OCI-LY1 (cell line): Measurements from ENCODE around the gene SNRNP35.

Source experiments
- H2AFZ ChIP-seq: fragments of 200-600 bp; sonication (generic), shearing (Covaris generic); 2 replicates; pipeline ENCODE4 v1.6.0; 2014; ENCODE audit warnings: antibody characterized with exemption, mild to moderate bottlenecking, low read length
- H3F3A ChIP-seq: fragments of 200-600 bp; sonication (generic), shearing (Covaris generic); 2 replicates; pipeline ENCODE4 v1.6.0; 2014; ENCODE audit warnings: mild to moderate bottlenecking, antibody characterized with exemption, low read length, moderate library complexity; ENCODE audit not compliant: insufficient read depth
- H3K27ac ChIP-seq: fragments of 200-600 bp; sonication (generic); 2 replicates; pipeline ENCODE4 v1.5.1; 2014; ENCODE audit warnings: low read length, mixed run types, mild to moderate bottlenecking, low read depth; ENCODE audit not compliant: poor library complexity, severe bottlenecking
- H3K27me3 ChIP-seq: fragments of 200-600 bp; sonication (generic); 2 replicates; pipeline ENCODE4 v1.6.0; 2014; ENCODE audit warnings: antibody characterized with exemption, mild to moderate bottlenecking, low read length, moderate library complexity; ENCODE audit not compliant: insufficient read depth
- H3K36me3 ChIP-seq: fragments of 200-600 bp; sonication (generic); 2 replicates; pipeline ENCODE4 v1.6.1; 2014; ENCODE audit warnings: mild to moderate bottlenecking, antibody characterized with exemption, low read length, moderate library complexity, mixed read lengths; ENCODE audit not compliant: insufficient read depth
- H3K4me1 ChIP-seq: fragments of 200-600 bp; sonication (generic); 2 replicates; pipeline ENCODE4 v1.5.1; 2014; ENCODE audit warnings: mild to moderate bottlenecking, low read length, moderate library complexity; ENCODE audit not compliant: insufficient read depth, severe bottlenecking
- H3K4me2 ChIP-seq: fragments of 200-600 bp; sonication (generic), shearing (Covaris generic); 2 replicates; pipeline ENCODE4 v1.6.1; 2014; ENCODE audit warnings: low read length
- H3K4me3 ChIP-seq: fragments of 200-600 bp; sonication (generic); 2 replicates; pipeline ENCODE4 v1.5.1; 2014; ENCODE audit warnings: low read length, low read depth, mild to moderate bottlenecking, mixed read lengths; ENCODE audit not compliant: poor library complexity, severe bottlenecking
- H3K79me2 ChIP-seq: fragments of 200-600 bp; shearing (Covaris generic); 2 replicates; pipeline ENCODE4 v1.6.1; 2016; ENCODE audit warnings: mixed run types, low read length, mixed read lengths; ENCODE audit not compliant: insufficient read depth
- H3K9ac ChIP-seq: fragments of 200-600 bp; sonication (generic), shearing (Covaris generic); 2 replicates; pipeline ENCODE4 v1.6.1; 2014; ENCODE audit warnings: mild to moderate bottlenecking, low read length, mixed read lengths
- H3K9me2 ChIP-seq: fragments of 200-600 bp; sonication (generic), shearing (Covaris generic); 2 replicates; pipeline ENCODE4 v1.6.1; 2014; ENCODE audit warnings: low read depth, mild to moderate bottlenecking, low read length, mixed read lengths
- H3K9me3 ChIP-seq: fragments of 200-600 bp; shearing (Covaris generic); 2 replicates; pipeline ENCODE4 v1.6.1; 2014; ENCODE audit warnings: low read length, mixed read lengths
- H4K20me1 ChIP-seq: fragments of 200-600 bp; sonication (generic), shearing (Covaris generic); 2 replicates; pipeline ENCODE4 v1.6.0; 2016; ENCODE audit warnings: mild to moderate bottlenecking, low read length; ENCODE audit not compliant: insufficient read depth
- EZH2 ChIP-seq: fragments of 200-600 bp; sonication (generic), shearing (Covaris generic); IDR thresholded peaks from 2 replicates; pipeline ENCODE4 v1.8.0; 2017; ENCODE audit warnings: borderline replicate concordance, mixed run types, mild to moderate bottlenecking, antibody characterized with exemption, low read length, moderate library complexity, mixed read lengths
- TF ChIP-seq, protein P1 (sequence below): fragments of 200-600 bp; sonication (generic), shearing (Covaris generic); IDR thresholded peaks from 2 replicates; pipeline ENCODE4 v1.5.1; 2017; ENCODE audit warnings: mild to moderate bottlenecking, antibody characterized with exemption, low read length, moderate library complexity, mixed read lengths

SNRNP35 gene

DNA sequence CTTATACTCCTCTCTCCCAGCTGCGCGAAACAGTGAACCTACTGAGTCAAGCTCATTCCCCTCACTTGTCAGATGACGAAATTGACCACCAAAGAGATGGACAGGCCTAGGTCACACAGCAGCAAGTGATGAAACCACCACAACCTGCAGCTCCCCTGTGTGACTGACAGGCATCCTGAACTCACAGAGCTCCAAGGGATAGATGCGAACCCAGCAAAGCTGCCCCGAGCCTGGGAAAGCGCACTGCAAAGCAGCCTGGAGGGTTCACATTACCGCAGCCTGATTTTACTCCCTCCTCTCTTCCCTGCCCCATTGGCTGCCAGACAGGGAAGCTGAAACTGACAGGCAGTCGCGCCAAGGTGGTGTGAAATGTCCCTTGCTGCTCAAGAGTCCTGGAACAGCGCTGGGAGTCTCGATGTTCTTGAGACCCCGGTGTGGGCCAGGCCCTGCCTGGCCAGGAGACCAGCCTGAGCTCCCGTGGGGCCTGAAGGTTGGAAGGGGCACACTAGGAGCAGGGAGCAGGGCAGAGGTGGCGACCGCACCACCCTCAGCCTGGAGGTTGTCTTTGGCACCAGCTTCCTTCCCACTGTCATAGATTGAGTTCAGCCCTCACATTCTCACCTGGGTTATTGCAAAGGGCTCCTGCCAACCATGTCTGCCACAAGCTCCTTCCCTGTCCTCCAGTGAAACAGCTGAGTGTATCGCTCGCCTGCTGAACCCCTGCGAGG, 36.3 kb downstream of the SNRNP35 start:
- Histone ChIP-seq H3K9ac (no peak overlapping the region), H3K36me3 (no peaks in the 10 kb centered on the region), H3F3A (no peaks in the 10 kb centered on the region), H3K27ac (no peak overlapping the region), H4K20me1 (no peaks in the 10 kb centered on the region), H3K9me2 (no peaks in the 10 kb centered on the region), H2AFZ (no peak overlapping the region), H3K79me2 (no peaks in the 10 kb centered on the region), H3K4me1 (no peaks in the 10 kb centered on the region), H3K9me3 (no peaks in the 10 kb centered on the region), H3K27me3 (no peaks in the 10 kb centered on the region; the same call in 1 of the 2 replicates), H3K4me2 (no peak overlapping the region), H3K4me3 (no peak overlapping the region)
- TF ChIP-seq, protein P1, sequence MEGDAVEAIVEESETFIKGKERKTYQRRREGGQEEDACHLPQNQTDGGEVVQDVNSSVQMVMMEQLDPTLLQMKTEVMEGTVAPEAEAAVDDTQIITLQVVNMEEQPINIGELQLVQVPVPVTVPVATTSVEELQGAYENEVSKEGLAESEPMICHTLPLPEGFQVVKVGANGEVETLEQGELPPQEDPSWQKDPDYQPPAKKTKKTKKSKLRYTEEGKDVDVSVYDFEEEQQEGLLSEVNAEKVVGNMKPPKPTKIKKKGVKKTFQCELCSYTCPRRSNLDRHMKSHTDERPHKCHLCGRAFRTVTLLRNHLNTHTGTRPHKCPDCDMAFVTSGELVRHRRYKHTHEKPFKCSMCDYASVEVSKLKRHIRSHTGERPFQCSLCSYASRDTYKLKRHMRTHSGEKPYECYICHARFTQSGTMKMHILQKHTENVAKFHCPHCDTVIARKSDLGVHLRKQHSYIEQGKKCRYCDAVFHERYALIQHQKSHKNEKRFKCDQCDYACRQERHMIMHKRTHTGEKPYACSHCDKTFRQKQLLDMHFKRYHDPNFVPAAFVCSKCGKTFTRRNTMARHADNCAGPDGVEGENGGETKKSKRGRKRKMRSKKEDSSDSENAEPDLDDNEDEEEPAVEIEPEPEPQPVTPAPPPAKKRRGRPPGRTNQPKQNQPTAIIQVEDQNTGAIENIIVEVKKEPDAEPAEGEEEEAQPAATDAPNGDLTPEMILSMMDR = no peak
- no peak for TF ChIP-seq EZH2

DNA sequence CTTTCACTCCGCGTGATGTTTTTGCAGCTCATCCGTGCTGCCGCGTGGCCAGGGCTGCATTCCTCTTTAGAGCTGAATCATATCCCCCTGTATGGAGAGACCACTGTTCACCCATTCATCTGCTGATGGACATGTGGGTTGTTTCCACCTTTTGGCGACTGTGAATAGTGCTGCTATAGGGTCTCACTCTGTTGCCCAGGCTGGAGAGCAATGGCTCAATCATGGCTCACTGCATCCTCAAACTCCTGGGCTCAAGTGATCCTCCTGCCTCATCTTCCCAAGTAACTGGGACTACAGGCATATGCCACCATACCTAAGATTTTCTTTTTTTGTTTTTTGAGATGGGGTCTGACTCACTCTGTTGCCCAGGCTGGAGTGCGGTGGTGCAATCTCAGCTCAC, 39.1 kb downstream of the SNRNP35 start:
- no peak overlapping the region for H3K4me2 ChIP-seq
- TF ChIP-seq, protein P1 = no peak
- no peaks in the 10 kb centered on the region for H3K79me2 ChIP-seq
- H3K27me3 ChIP-seq = no peaks in the 10 kb centered on the region; the same call in 1 of the 2 replicates
- no peak overlapping the region for H3K4me3 ChIP-seq
- H3K9me2 ChIP-seq = no peaks in the 10 kb centered on the region
- H3K36me3 ChIP-seq = no peaks in the 10 kb centered on the region
- no peak overlapping the region for H3K27ac ChIP-seq
- no peaks in the 10 kb centered on the region for H3F3A ChIP-seq
- H2AFZ ChIP-seq = no peak overlapping the region
- no peaks in the 10 kb centered on the region for H3K4me1 ChIP-seq
- H3K9me3 ChIP-seq = no peaks in the 10 kb centered on the region
- no peak overlapping the region for H3K9ac ChIP-seq
- H4K20me1 ChIP-seq = no peaks in the 10 kb centered on the region

DNA sequence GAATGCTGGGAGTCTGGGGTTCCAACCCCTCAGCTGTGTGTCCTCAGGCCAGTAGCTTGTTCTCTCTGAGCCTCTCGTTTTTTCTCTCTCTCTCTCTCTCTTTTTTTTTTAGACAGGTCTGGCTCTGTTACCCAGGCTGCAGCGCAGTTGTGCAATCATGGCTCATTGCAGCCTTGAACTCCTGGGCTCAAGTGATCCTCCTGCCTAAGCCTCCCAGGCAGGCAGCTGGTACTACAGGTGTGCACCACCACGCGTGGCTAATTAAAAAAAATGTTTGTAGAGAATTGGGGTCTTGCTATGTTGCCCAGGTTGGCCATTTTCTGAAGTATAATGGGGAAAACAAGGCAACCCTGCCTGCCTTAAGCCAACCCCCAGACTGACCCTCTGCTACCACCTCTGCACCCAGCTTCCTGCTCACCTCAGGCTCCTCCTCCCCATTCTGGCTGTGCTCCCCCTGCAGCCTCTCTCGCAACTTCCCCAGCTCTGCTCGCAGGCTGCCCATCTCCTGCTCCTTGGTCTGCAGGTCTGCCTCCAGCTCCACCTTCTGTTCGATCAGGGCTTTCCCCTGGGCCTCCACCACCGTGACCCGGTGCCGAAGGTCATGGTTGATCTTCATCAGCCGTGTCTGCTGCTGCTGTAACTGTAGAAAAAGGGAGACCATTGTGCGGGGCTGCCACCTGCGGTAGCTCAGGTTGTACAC, 40.3 kb downstream of the SNRNP35 start:
- H3K4me3 ChIP-seq = no peak overlapping the region
- H3K79me2 ChIP-seq = no peaks in the 10 kb centered on the region
- no peaks in the 10 kb centered on the region for H3F3A ChIP-seq
- TF ChIP-seq, protein P1 = no peak
- TF ChIP-seq EZH2 = no peak
- H2AFZ ChIP-seq = no peak overlapping the region
- no peaks in the 10 kb centered on the region for H3K36me3 ChIP-seq
- no peak overlapping the region for H3K27ac ChIP-seq
- H3K27me3 ChIP-seq = no peaks in the 10 kb centered on the region; the same call in 1 of the 2 replicates
- no peak overlapping the region for H3K4me2 ChIP-seq
- H4K20me1 ChIP-seq = no peaks in the 10 kb centered on the region
- H3K9me3 ChIP-seq = no peaks in the 10 kb centered on the region
- H3K4me1 ChIP-seq = no peaks in the 10 kb centered on the region
- no peaks in the 10 kb centered on the region for H3K9me2 ChIP-seq
- no peak overlapping the region for H3K9ac ChIP-seq
